Measurements from ENCODE around the gene C13orf42.

- peak; percentile 53 for TF ChIP-seq CTCF (conservative IDR thresholded peaks at IDR 0.05; ENCODE audit: low read length)
- no peak for TF ChIP-seq EZH2phosphoT487 (IDR thresholded peaks at IDR 0.05; ENCODE audit: borderline replicate concordance)
Measured at GRCh38 chr13:51148952-51149573, 38.0 kb upstream of the C13orf42 start.
